ENCODE measurements around the gene TMEM131L. TPM values are rescaled to one million over a fixed set of nuclear protein-coding genes. Genes with fewer than 3 reads are reported as not detected.

The TMEM131L gene
- total and polyA plus RNA-seq, 4 donors = 4.9 to 41.3 (median 12.9) TPM

DNA sequence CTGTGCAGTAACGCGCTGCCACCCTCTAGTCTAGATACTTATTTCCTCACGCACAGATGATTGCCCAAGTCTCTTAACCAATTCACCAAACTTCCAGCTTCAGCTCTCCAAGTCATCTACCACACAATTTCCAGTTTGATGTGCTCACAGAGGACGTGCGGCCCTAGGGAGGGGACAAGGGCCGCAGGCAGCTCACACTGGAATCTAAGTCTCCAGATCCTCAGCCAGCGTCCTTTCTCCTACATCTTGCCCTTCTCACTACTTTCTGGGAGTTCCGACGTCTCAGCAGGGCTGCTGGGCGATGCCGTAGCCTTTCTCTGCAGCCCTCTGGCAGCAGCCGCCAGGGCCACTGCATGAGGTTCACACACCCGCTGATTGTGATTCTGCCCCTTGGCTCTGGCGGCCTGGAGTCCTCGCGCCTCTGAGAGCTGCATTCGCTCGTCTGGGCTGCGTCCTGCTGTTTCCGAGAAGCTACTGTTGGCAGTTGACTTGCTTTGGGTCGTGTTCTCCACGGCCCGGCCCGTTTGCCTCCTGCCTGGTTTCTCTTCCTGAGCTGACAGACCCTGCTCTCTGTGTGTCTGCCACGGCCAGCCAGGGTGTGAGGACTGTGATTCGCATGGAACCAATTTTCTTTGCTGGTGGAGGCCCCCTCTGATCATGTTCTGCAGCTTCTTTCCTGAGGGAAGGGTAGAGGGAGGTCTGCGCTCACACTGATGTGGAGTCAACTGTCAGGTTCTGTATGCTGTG, 14.1 kb upstream of the TMEM131L start:
- H3K27me3 ChIP-seq (ENCODE audit: control insufficient read depth in 4 of 4, insufficient read depth in 4 of 4, low read length in 3 of 4) = no peaks in the 10 kb centered on the region
- no peak overlapping the region for H3K9ac ChIP-seq (ENCODE audit: low read depth in 1 of 2, low read length in 2 of 2)
- DNase-seq (ENCODE audit: low spot score) = no peak
- H3K4me3 ChIP-seq (ENCODE audit: low read depth in 1 of 3, low read length in 3 of 3) = no peak overlapping the region
- no peaks in the 10 kb centered on the region for H3K36me3 ChIP-seq (ENCODE audit: control insufficient read depth in 4 of 4, insufficient read depth in 3 of 4, low read depth in 1 of 4, low read length in 3 of 4)
- no peaks in the 10 kb centered on the region for H3K9me3 ChIP-seq (ENCODE audit: control insufficient read depth in 4 of 4, low read length in 3 of 4)
- H3K4me1 ChIP-seq (ENCODE audit: control insufficient read depth in 4 of 4, insufficient read depth in 4 of 4, low read length in 3 of 4) = peaks cover 0 to 18% (median 9%) of the 10 kb centered on the region in 4 donors
- no peak overlapping the region for H3K27ac ChIP-seq (ENCODE audit: low read depth in 1 of 2, low read length in 2 of 2)
- TF ChIP-seq FOXA2 (IDR thresholded peaks at IDR 0.05) (no peak), HNF4G (IDR thresholded peaks at IDR 0.05) (no peak), NR2F2 (IDR thresholded peaks at IDR 0.05) (no peak), HNF4A (conservative IDR thresholded peaks at IDR 0.05) (no peak), RAD21 (IDR thresholded peaks at IDR 0.05) (no peak), JUND (IDR thresholded peaks at IDR 0.05) (no peak), SP1 (IDR thresholded peaks at IDR 0.05) (no peak), YY1 (IDR thresholded peaks at IDR 0.05) (no peak), EGR1 (IDR thresholded peaks at IDR 0.05; ENCODE audit: low read depth in 2 of 2) (no peak), TAF1 (conservative IDR thresholded peaks at IDR 0.05) (no peak)
- TF ChIP-seq, protein P1, sequence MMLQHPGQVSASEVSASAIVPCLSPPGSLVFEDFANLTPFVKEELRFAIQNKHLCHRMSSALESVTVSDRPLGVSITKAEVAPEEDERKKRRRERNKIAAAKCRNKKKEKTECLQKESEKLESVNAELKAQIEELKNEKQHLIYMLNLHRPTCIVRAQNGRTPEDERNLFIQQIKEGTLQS (IDR thresholded peaks at IDR 0.05) = no peak
- TF ChIP-seq, protein P2, sequence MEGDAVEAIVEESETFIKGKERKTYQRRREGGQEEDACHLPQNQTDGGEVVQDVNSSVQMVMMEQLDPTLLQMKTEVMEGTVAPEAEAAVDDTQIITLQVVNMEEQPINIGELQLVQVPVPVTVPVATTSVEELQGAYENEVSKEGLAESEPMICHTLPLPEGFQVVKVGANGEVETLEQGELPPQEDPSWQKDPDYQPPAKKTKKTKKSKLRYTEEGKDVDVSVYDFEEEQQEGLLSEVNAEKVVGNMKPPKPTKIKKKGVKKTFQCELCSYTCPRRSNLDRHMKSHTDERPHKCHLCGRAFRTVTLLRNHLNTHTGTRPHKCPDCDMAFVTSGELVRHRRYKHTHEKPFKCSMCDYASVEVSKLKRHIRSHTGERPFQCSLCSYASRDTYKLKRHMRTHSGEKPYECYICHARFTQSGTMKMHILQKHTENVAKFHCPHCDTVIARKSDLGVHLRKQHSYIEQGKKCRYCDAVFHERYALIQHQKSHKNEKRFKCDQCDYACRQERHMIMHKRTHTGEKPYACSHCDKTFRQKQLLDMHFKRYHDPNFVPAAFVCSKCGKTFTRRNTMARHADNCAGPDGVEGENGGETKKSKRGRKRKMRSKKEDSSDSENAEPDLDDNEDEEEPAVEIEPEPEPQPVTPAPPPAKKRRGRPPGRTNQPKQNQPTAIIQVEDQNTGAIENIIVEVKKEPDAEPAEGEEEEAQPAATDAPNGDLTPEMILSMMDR (IDR thresholded peaks at IDR 0.05; ENCODE audit: low read depth, low read length, missing input control) = no peak
- TF ChIP-seq, protein P3, sequence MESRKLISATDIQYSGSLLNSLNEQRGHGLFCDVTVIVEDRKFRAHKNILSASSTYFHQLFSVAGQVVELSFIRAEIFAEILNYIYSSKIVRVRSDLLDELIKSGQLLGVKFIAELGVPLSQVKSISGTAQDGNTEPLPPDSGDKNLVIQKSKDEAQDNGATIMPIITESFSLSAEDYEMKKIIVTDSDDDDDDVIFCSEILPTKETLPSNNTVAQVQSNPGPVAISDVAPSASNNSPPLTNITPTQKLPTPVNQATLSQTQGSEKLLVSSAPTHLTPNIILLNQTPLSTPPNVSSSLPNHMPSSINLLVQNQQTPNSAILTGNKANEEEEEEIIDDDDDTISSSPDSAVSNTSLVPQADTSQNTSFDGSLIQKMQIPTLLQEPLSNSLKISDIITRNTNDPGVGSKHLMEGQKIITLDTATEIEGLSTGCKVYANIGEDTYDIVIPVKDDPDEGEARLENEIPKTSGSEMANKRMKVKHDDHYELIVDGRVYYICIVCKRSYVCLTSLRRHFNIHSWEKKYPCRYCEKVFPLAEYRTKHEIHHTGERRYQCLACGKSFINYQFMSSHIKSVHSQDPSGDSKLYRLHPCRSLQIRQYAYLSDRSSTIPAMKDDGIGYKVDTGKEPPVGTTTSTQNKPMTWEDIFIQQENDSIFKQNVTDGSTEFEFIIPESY (IDR thresholded peaks at IDR 0.05) = no peak
- TF ChIP-seq, protein P4, sequence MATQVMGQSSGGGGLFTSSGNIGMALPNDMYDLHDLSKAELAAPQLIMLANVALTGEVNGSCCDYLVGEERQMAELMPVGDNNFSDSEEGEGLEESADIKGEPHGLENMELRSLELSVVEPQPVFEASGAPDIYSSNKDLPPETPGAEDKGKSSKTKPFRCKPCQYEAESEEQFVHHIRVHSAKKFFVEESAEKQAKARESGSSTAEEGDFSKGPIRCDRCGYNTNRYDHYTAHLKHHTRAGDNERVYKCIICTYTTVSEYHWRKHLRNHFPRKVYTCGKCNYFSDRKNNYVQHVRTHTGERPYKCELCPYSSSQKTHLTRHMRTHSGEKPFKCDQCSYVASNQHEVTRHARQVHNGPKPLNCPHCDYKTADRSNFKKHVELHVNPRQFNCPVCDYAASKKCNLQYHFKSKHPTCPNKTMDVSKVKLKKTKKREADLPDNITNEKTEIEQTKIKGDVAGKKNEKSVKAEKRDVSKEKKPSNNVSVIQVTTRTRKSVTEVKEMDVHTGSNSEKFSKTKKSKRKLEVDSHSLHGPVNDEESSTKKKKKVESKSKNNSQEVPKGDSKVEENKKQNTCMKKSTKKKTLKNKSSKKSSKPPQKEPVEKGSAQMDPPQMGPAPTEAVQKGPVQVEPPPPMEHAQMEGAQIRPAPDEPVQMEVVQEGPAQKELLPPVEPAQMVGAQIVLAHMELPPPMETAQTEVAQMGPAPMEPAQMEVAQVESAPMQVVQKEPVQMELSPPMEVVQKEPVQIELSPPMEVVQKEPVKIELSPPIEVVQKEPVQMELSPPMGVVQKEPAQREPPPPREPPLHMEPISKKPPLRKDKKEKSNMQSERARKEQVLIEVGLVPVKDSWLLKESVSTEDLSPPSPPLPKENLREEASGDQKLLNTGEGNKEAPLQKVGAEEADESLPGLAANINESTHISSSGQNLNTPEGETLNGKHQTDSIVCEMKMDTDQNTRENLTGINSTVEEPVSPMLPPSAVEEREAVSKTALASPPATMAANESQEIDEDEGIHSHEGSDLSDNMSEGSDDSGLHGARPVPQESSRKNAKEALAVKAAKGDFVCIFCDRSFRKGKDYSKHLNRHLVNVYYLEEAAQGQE (IDR thresholded peaks at IDR 0.05) = no peak
- TF ChIP-seq, protein P5, sequence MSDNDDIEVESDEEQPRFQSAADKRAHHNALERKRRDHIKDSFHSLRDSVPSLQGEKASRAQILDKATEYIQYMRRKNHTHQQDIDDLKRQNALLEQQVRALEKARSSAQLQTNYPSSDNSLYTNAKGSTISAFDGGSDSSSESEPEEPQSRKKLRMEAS (IDR thresholded peaks at IDR 0.05) = no peak
- WGBS = 88% methylated on average over 27 of the region's 27 CpGs
